ENCODE measurements around the gene CFB. TPM values are rescaled to one million over a fixed set of nuclear protein-coding genes. Genes with fewer than 3 reads are reported as not detected.
"Not testable (repeated sequence)": the region's sequence is repeated elsewhere in the genome, so short reads cannot be mapped to it uniquely, and the experiment has no call there.

The CFB gene
- total RNA-seq, 1 donor from 2014 or later, result not detected

DNA sequence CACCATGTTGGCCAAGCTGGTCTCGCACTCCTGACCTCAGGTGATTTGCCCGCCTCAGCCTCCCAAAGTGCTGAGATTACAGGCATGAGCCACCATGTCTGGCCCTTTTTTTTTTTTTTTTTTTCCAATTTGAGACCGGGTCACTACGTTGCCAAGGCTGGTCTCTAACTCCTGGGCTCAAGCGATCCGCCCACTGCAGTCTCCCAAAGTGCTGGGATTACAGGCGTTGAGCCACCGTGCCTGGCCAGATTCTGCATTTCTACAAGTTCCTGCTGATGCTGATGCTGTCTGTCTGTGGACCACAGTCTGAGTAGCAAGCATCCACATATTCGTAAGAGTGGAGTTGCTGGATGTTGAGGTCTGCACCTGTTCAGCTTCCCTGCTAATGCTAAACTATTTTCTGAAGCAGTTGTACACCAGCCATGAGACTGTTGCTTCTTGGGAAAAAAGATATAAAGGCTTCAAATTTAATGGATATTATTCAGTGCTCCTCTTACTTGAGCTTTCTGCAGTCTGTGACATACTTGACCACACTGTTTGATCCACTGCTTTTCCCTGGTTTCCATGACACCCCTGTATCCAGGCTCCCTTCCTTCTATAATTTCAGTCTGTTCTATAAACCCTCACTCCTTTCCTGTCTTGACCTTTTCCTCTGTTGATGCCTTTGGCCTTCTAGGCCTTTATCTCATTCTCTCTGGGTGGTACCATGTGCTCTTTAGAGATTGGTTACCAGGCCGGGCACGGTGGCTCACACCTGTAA lies 33.9 kb upstream of the CFB start:
- intact Hi-C loops (cut with micrococcal nuclease), result no loop called here

- intact Hi-C loops (cut with micrococcal nuclease), result no loop called here
Observed at GRCh38 chr6:31915351-31915750, 30.5 kb upstream of the CFB start.

DNA sequence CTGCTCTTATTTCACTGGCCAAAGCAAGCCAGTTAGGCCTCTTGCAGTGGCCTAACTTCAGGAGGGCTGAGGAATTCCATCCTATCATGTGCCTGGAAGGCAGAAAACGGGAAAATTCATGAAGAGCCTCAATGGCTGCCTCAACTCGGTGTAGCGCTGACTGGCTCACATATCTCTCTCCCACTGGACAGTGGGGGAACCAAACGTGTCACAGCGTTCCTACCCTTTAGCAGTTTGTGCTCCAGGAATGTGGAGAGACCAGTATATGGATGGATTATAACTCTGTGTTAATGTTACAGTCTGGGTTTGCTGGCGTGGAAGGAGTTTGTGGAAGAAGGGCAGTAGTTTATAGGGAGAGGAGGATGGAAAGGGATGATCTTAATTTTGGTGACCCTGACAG lies 30.1 kb upstream of the CFB start:
- intact Hi-C loops (cut with micrococcal nuclease), result no loop called here

- intact Hi-C loops (cut with micrococcal nuclease), result no loop called here
Observed at GRCh38 chr6:31918069-31918720, 27.7 kb upstream of the CFB start.

DNA sequence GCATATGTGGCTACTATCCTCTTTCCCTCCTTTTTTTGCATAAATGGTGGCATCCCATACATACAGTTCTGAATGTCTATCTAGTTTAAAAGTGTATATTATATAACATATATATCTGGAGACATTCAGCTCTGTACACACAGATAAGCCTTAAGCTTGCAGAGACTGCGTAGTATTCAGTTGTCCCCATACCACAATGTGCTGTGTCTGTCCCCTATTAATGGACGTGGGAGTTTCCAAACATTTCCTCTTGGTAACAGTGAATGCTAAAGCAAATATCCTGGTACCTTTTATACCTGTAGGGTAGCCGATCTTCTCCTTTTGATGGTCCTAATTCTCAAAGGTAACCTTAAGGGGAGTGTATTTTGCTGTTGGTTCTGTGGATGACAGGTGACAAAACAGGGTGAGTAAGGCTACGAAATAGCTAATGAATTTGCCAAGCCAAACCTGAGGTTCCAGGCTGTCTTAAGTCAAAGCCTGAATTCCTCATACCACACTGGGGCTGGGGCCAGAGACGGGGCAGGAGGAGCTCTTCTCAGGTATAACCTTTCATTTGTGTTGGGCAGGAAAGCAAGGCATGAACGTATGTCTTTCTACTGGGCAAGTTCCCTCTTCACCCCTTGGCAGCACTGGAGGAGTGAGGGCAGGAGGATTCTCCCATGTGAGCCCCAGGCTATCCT lies 26.1 kb upstream of the CFB start:
- intact Hi-C loops (cut with micrococcal nuclease), result no loop called here

DNA sequence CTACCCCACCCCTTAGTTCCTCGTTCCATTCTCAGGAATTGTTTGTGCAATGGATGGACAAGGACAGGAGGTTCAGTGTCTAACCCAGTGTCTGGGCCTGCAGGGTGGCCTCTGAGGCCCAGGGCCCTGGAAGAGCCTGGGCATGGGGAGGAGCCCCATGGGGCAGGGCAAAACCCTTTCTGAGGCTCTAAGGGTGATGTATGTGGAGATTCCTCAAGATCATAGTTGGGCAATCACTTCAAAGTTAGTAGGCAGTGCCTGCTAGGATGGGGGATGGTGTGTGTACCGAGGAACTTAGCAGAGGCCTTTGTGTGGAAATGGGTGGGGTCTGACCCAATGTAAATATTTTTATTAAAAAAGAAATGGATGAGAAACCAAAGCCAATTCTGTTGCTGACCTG lies 25.1 kb upstream of the CFB start:
- intact Hi-C loops (cut with micrococcal nuclease), result no loop called here

- intact Hi-C loops (cut with micrococcal nuclease), result no loop called here
Observed at GRCh38 chr6:31922942-31923341, 23.0 kb upstream of the CFB start.

- intact Hi-C loops (cut with micrococcal nuclease), result no loop called here
Observed at GRCh38 chr6:31927242-31927862, 18.5 kb upstream of the CFB start, which contains the start of gene C2. C2 (plus strand) TSS chr6:31927717; CDS start chr6:31927753, 36 bp downstream.

GRCh38 chr6:31927863-31928671 lies 17.8 kb upstream of the CFB start:
- intact Hi-C loops (cut with micrococcal nuclease), result no loop called here

- intact Hi-C loops (cut with micrococcal nuclease), result no loop called here
Observed at GRCh38 chr6:31928672-31928939, 17.3 kb upstream of the CFB start.

GRCh38 chr6:31930962-31931361 lies 14.9 kb upstream of the CFB start:
- intact Hi-C loops (cut with micrococcal nuclease), result no loop called here

- intact Hi-C loops (cut with micrococcal nuclease), result not testable (repeated sequence)
Observed at GRCh38 chr6:31932137-31932536, 13.8 kb upstream of the CFB start.

DNA sequence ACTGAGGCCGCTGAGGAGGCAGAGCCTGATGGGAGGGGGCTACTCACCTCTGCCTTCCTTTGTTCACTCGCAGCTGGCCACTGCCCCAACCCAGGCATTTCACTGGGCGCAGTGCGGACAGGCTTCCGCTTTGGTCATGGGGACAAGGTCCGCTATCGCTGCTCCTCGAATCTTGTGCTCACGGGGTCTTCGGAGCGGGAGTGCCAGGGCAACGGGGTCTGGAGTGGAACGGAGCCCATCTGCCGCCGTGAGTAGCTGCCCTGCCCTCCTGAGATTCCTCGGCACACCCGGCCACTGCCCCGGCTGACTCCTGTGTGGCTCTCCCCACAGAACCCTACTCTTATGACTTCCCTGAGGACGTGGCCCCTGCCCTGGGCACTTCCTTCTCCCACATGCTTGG lies 12.4 kb upstream of the CFB start:
- intact Hi-C loops (cut with micrococcal nuclease), result no loop called here

GRCh38 chr6:31935021-31935420 lies 10.9 kb upstream of the CFB start:
- intact Hi-C loops (cut with micrococcal nuclease), result no loop called here

GRCh38 chr6:31935823-31936222 lies 10.1 kb upstream of the CFB start:
- intact Hi-C loops (cut with micrococcal nuclease), result no loop called here

- intact Hi-C loops (cut with micrococcal nuclease), result no loop called here
Observed at GRCh38 chr6:31940256-31940664, 5.6 kb upstream of the CFB start.

- intact Hi-C loops (cut with micrococcal nuclease), result no loop called here
Observed at GRCh38 chr6:31943742-31944141, 2.2 kb upstream of the CFB start.

GRCh38 chr6:31945154-31945506 lies 765 bp upstream of the CFB start:
- intact Hi-C loops (cut with micrococcal nuclease), result no loop called here

DNA sequence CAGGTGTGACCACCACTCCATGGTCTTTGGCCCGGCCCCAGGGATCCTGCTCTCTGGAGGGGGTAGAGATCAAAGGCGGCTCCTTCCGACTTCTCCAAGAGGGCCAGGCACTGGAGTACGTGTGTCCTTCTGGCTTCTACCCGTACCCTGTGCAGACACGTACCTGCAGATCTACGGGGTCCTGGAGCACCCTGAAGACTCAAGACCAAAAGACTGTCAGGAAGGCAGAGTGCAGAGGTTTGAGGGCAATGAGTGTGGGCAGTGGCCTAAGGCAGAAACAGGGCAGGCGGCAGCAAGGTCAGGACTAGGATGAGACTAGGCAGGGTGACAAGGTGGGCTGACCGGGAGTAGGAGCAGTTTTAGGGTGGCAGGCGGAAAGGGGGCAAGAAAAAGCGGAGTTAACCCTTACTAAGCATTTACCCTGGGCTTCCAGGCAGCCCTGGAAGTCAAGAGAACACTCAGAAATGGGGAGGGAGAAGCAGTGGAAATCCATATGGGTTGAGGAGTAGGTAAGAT lies 533 bp downstream of the CFB start:
- intact Hi-C loops (cut with micrococcal nuclease), result no loop called here

GRCh38 chr6:31947070-31947675 lies 1.3 kb downstream of the CFB start:
- intact Hi-C loops (cut with micrococcal nuclease), result no loop called here

- intact Hi-C loops (cut with micrococcal nuclease), result no loop called here
Observed at GRCh38 chr6:31947864-31948263, 2.0 kb downstream of the CFB start.
